Body of pancreas (tissue), 4 donors: Measurements from ENCODE around the gene PPP2R2B.

ENCODE experiments used
- POLR2A ChIP-seq, 3 donors: fragments of 450-650 bp; IDR thresholded peaks; one replicate each; pipeline ENCODE4 v1.6.1; 2016; ENCODE audit warnings: antibody characterized with exemption in 3 of 3, mild to moderate bottlenecking in 2 of 3
- TF ChIP-seq, protein P1 (sequence below), 7 experiments: fragments of 450-650 bp in 4 of 7; fragments of 200-600 bp in 3 of 7; sonication (generic) in 3 of 7; IDR thresholded peaks; one replicate each; pipeline ENCODE4 v1.5.1; 2016 to 2019; ENCODE audit warnings: antibody characterized with exemption in 7 of 7

DNA sequence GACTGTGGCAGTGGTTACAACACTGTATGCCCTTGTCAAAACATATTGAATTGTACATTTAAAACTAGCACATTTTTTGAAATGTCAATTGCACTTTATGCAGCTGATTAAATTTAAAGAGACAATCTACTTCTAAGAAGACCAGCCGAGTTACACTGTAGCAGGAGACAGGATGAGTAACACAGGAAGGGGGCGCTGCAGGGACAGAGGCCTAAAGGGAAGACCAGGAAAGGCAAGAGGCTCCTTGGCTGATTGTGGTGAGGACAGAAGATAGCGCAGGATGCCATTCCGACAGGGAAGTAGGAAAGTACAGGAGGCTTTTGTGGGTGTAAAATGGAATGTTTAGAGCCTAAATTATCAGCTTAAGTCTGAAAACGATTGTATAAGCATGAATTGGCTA is 28.2 kb upstream of the PPP2R2B start:
- no peak for TF ChIP-seq POLR2A (IDR thresholded peaks at IDR 0.05)
- TF ChIP-seq, protein P1, sequence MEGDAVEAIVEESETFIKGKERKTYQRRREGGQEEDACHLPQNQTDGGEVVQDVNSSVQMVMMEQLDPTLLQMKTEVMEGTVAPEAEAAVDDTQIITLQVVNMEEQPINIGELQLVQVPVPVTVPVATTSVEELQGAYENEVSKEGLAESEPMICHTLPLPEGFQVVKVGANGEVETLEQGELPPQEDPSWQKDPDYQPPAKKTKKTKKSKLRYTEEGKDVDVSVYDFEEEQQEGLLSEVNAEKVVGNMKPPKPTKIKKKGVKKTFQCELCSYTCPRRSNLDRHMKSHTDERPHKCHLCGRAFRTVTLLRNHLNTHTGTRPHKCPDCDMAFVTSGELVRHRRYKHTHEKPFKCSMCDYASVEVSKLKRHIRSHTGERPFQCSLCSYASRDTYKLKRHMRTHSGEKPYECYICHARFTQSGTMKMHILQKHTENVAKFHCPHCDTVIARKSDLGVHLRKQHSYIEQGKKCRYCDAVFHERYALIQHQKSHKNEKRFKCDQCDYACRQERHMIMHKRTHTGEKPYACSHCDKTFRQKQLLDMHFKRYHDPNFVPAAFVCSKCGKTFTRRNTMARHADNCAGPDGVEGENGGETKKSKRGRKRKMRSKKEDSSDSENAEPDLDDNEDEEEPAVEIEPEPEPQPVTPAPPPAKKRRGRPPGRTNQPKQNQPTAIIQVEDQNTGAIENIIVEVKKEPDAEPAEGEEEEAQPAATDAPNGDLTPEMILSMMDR (IDR thresholded peaks at IDR 0.05), result no peak
